ENCODE data around the gene CNOT4. TPM values are rescaled to one million over a fixed set of nuclear protein-coding genes. Genes with fewer than 3 reads are reported as not detected.

Gene CNOT4
- total and polyA plus RNA-seq, 2 of the 8 experiments (the other 6 are each of a cell fraction or from before 2014, with no cell fraction given), result 10.9 to 25.8 TPM

DNA sequence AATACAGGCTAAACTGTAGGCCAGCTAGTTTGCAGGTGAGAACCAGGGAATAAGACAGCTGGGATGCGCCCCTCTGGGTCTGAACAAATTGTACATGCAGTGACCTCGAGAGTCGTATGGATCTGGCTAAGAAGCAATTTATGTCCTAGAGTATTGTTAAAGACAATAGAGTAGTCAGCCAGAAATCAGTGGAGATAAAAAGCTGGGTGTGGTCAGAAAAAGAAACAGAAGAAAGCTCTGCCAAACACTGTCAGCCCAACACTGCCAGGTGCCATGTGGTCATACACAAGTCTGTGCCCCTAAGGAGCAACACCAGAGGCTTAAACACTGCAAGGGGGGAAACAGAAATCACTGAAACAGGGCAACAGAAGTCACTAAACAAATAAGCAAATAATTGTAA is 62.2 kb downstream of the CNOT4 start:
- peaks cover 0 to 37% of the 10 kb centered on the region in 2 experiments; a peak in 2 of 4 replicates for H3K79me2 ChIP-seq (ENCODE audit: control insufficient read depth in 1 of 2, insufficient read depth in 2 of 2, low read length in 2 of 2)
- H3K14ac ChIP-seq (ENCODE audit: insufficient read length), result no peak overlapping the region
- H2BK15ac ChIP-seq (ENCODE audit: low read length), result no peak overlapping the region
- no peak for FAIRE-seq
- no peak overlapping the region for H3K23ac ChIP-seq (ENCODE audit: insufficient read length)
- H3K79me1 ChIP-seq (ENCODE audit: low read depth, low read length), result peaks cover 3% of the 10 kb centered on the region; the same call in 1 of the 2 replicates
- no peak overlapping the region for H4K8ac ChIP-seq (ENCODE audit: extremely low read depth, insufficient read depth, low read length)
- H2AFZ ChIP-seq (ENCODE audit: low read length), result no peak overlapping the region
- WGBS, 2 experiments (ENCODE audit: extremely low coverage in 1 of 2, insufficient coverage in 1 of 2, insufficient read length in 1 of 2, insufficient replicate concordance in 2 of 2, low coverage in 1 of 2, low lambda C conversion rate in 2 of 2, missing lambda C conversion rate in 1 of 2), result 84% methylated on average over 3 of the region's 3 CpGs; no CpG with 5 or more reads in 1 of the 2 experiments
- no peak overlapping the region for H3K27ac ChIP-seq (ENCODE audit: low read depth, low read length)
- no peak overlapping the region for H3K9ac ChIP-seq (replicated peaks in 1 of 4; ENCODE audit: extremely low read depth in 1 of 4, low read depth in 3 of 4, low read length in 3 of 4)
- H4K5ac ChIP-seq (ENCODE audit: insufficient read length, low read depth, low read length), result no peak overlapping the region
- H3K4me1 ChIP-seq (replicated peaks in 1 of 4; ENCODE audit: control insufficient read depth in 3 of 4, insufficient read depth in 4 of 4, low read length in 3 of 4), result no peaks in the 10 kb centered on the region
- H2BK5ac ChIP-seq (ENCODE audit: low read depth, low read length), result no peak overlapping the region
- no peak overlapping the region for H3K4me3 ChIP-seq (ENCODE audit: extremely low read depth in 1 of 4, insufficient read depth in 2 of 4, low read depth in 3 of 4, low read length in 4 of 4)
- H4K91ac ChIP-seq (replicated peaks; ENCODE audit: insufficient read length, low read length), result no peak overlapping the region
- ChIA-PET CTCF (ENCODE audit: partially characterized antibody) (interaction anchor here (1.2 to 1.7 kb wide), 2 partner anchors 33 to 84 kb away, joined by 3 to 6 read pairs; no protein-coding TSS in a partner anchor), POLR2A (ENCODE audit: partially characterized antibody) (interaction anchor here (1.4 kb wide), 1 partner anchor 12 kb away, joined by 4 read pairs; no protein-coding TSS in a partner anchor)
- H2BK120ac ChIP-seq (replicated peaks; ENCODE audit: low read depth, low read length), result no peak overlapping the region
- H3K18ac ChIP-seq (ENCODE audit: extremely low read depth, low read length), result no peak overlapping the region
- TF ChIP-seq PHF8 (conservative IDR thresholded peaks at IDR 0.05; ENCODE audit: low read depth, low read length), result no peak
- TF ChIP-seq NANOG (IDR thresholded peaks at IDR 0.05; ENCODE audit: insufficient read depth, low read depth, low read length, poor library complexity, severe bottlenecking), result no peak
- no peak for TF ChIP-seq RFX5 (IDR thresholded peaks at IDR 0.05; ENCODE audit: borderline replicate concordance, low read depth, low read length)
- H3K36me3 ChIP-seq (ENCODE audit: control insufficient read depth in 2 of 4, insufficient read depth in 4 of 4, low read length in 3 of 4), result no peaks in the 10 kb centered on the region
- H3K23me2 ChIP-seq (ENCODE audit: low read depth, low read length), result no peaks in the 10 kb centered on the region
- H4K20me1 ChIP-seq (replicated peaks in 1 of 2; ENCODE audit: control insufficient read depth in 1 of 2, insufficient read depth in 2 of 2, low read length in 2 of 2), result peaks cover 0 to 4% of the 10 kb centered on the region in 2 experiments
- H3K9me3 ChIP-seq (ENCODE audit: insufficient read depth in 2 of 2, low read depth in 1 of 2, low read length in 1 of 2), result no peaks in the 10 kb centered on the region
- no peak for DNase-seq (ENCODE audit: low read depth in 1 of 2, low spot score in 2 of 2)
- no peak overlapping the region for H3K56ac ChIP-seq (replicated peaks; ENCODE audit: insufficient read length, low read depth, low read length)
- H2AK5ac ChIP-seq (ENCODE audit: low read depth, low read length), result no peak overlapping the region
- no peaks in the 10 kb centered on the region for H3K27me3 ChIP-seq (replicated peaks in 1 of 4; ENCODE audit: control insufficient read depth in 3 of 4, extremely low read depth in 1 of 4, insufficient read depth in 3 of 4, low read length in 3 of 4)
- H2BK12ac ChIP-seq (ENCODE audit: low read depth, low read length), result no peak overlapping the region
- H2BK20ac ChIP-seq (ENCODE audit: low read length), result no peak overlapping the region
- no peak overlapping the region for H3K4me2 ChIP-seq (ENCODE audit: insufficient read depth in 1 of 2, low read depth in 2 of 2, low read length in 2 of 2)
- H3K4ac ChIP-seq (replicated peaks; ENCODE audit: insufficient read length, low read depth, low read length), result no peak overlapping the region
